IMR-90 (cell line): ENCODE measurements around the gene AHNAK. TPM values are rescaled to one million over a fixed set of nuclear protein-coding genes. Genes with fewer than 3 reads are reported as not detected.

Source experiments
- ATAC-seq: fragments of 200-7000 bp; cut with Tn5 transposase; 2 replicates; pipeline ENCODE4 v1.9.1; 2020; ENCODE audit warnings: low read depth, mild to moderate bottlenecking, moderate library complexity
- BruUV-seq: library from RNA; stranded (reverse); fragments of 400-500 nt; replicated peaks from 2 replicates; lab custom pipeline; 2021; lab: Mats Ljungman, UMichigan
- CTCF ChIA-PET: fragments of 300-600 bp; formaldehyde crosslinking; extraction: SDS; loops from one replicate; lab custom pipeline; 2021; ENCODE audit warnings: antibody characterized with exemption; lab: Yijun Ruan, JAX
- POLR2A ChIA-PET: fragments of 300-600 bp; sonication (Branson Sonifier 250); formaldehyde crosslinking; loops from one replicate; lab custom pipeline; 2022; ENCODE audit warnings: antibody characterized with exemption; ENCODE audit not compliant: unreplicated experiment; lab: Charles Lee
- DNase-seq: peaks from one replicate; pipeline ENCODE4 v3.0.0; 2013
- H2AFZ ChIP-seq: replicated peaks from 2 replicates; pipeline ENCODE3; 2013; ENCODE audit warnings: low read length, mild to moderate bottlenecking; ENCODE audit not compliant: poor library complexity
- H2AK5ac ChIP-seq: 2 replicates; pipeline ENCODE4 v1.6.1; 2013; ENCODE audit warnings: low read depth, low read length, inconsistent platforms
- H2AK9ac ChIP-seq: replicated peaks from 2 replicates; pipeline ENCODE3; 2013; ENCODE audit warnings: mild to moderate bottlenecking, low read depth, low read length, moderate library complexity; ENCODE audit not compliant: poor library complexity
- H2BK120ac ChIP-seq: 2 replicates; pipeline ENCODE4 v1.6.1; 2013; ENCODE audit warnings: low read depth, low read length, inconsistent platforms
- H2BK15ac ChIP-seq: 3 replicates; pipeline ENCODE4 v1.6.1; 2013; ENCODE audit warnings: low read depth, low read length, inconsistent platforms
- H2BK20ac ChIP-seq: 2 replicates; pipeline ENCODE4 v1.6.1; 2013; ENCODE audit warnings: low read depth, mild to moderate bottlenecking, inconsistent platforms, low read length, moderate library complexity
- H2BK5ac ChIP-seq: 2 replicates; pipeline ENCODE4 v1.6.1; 2013; ENCODE audit warnings: mild to moderate bottlenecking, low read depth, low read length, inconsistent platforms; ENCODE audit not compliant: poor library complexity, severe bottlenecking
- H3K14ac ChIP-seq: replicated peaks from 2 replicates; pipeline ENCODE4 v1.6.1; 2013; ENCODE audit warnings: low read depth, low read length, inconsistent platforms
- H3K18ac ChIP-seq: 2 replicates; pipeline ENCODE4 v1.6.1; 2013; ENCODE audit warnings: low read depth, low read length, control low read depth
- H3K23ac ChIP-seq: 2 replicates; pipeline ENCODE4 v1.6.1; 2013; ENCODE audit warnings: low read depth, low read length, inconsistent platforms
- H3K27ac ChIP-seq: 2 replicates; pipeline ENCODE4 v1.5.1; 2013; ENCODE audit warnings: mild to moderate bottlenecking, control low read depth, low read length; ENCODE audit not compliant: insufficient read depth
- H3K27me3 ChIP-seq: 2 replicates; pipeline ENCODE4 v1.6.1; 2013; ENCODE audit warnings: low read length; ENCODE audit not compliant: control insufficient read depth, insufficient read depth
- H3K36me3 ChIP-seq: 2 replicates; pipeline ENCODE4 v1.6.1; 2013; ENCODE audit warnings: low read length, mixed read lengths; ENCODE audit not compliant: control insufficient read depth, insufficient read depth
- H3K4ac ChIP-seq: 2 replicates; pipeline ENCODE4 v1.6.1; 2013; ENCODE audit warnings: low read depth, low read length, inconsistent platforms
- H3K4me1 ChIP-seq: 2 replicates; pipeline ENCODE4 v1.6.1; 2013; ENCODE audit warnings: low read length, mixed read lengths; ENCODE audit not compliant: control insufficient read depth, insufficient read depth
- H3K4me2 ChIP-seq: 2 replicates; pipeline ENCODE4 v1.6.1; 2013; ENCODE audit warnings: low read depth, mild to moderate bottlenecking, control low read depth, low read length, moderate library complexity
- H3K4me3 ChIP-seq: 2 replicates; pipeline ENCODE4 v1.5.1; 2013; ENCODE audit warnings: low read depth, mild to moderate bottlenecking, control low read depth, low read length, moderate library complexity; ENCODE audit not compliant: insufficient read depth
- H3K56ac ChIP-seq: 2 replicates; pipeline ENCODE4 v1.6.1; 2013; ENCODE audit warnings: low read length, inconsistent platforms; ENCODE audit not compliant: insufficient read depth; ENCODE audit errors: extremely low read depth
- H3K79me1 ChIP-seq, 2 experiments: 2 replicates each; pipeline ENCODE4 v1.6.1; 2013; ENCODE audit warnings: low read length in 2 of 2, inconsistent platforms in 1 of 2, low read depth in 1 of 2
- H3K9ac ChIP-seq: 2 replicates; pipeline ENCODE4 v1.6.1; 2013; ENCODE audit warnings: low read depth, low read length, control low read depth
- H3K9me1 ChIP-seq: 2 replicates; pipeline ENCODE4 v1.6.1; 2013; ENCODE audit warnings: low read length, inconsistent platforms; ENCODE audit not compliant: insufficient read depth
- H3K9me3 ChIP-seq: 2 replicates; pipeline ENCODE4 v1.6.1; 2013; ENCODE audit warnings: low read length; ENCODE audit not compliant: control insufficient read depth, insufficient read depth
- H4K20me1 ChIP-seq: 2 replicates; pipeline ENCODE4 v1.6.1; 2013; ENCODE audit warnings: low read length, inconsistent platforms; ENCODE audit not compliant: insufficient read depth
- H4K5ac ChIP-seq: 2 replicates; pipeline ENCODE4 v1.6.1; 2013; ENCODE audit warnings: mild to moderate bottlenecking, low read depth, low read length, control low read depth
- H4K8ac ChIP-seq, 2 experiments: 2 replicates each; pipeline ENCODE4 v1.6.1; 2013; ENCODE audit warnings: low read depth in 2 of 2, low read length in 2 of 2, control low read depth in 1 of 2, inconsistent platforms in 1 of 2
- H4K91ac ChIP-seq: 2 replicates; pipeline ENCODE4 v1.6.1; 2013; ENCODE audit warnings: low read depth, low read length, inconsistent platforms; ENCODE audit not compliant: insufficient read depth
- CEBPB ChIP-seq: IDR thresholded peaks from 2 replicates; pipeline ENCODE4 v1.6.1; 2012; ENCODE audit warnings: low read depth, low read length, improper control_type of control experiment
- CHD1 ChIP-seq: IDR thresholded peaks from 2 replicates; pipeline ENCODE4 v1.6.1; 2012; ENCODE audit warnings: low read depth, low read length, improper control_type of control experiment
- ELK1 ChIP-seq: fragments of 150-350 bp; IDR thresholded peaks from 2 replicates; pipeline ENCODE4 v1.6.1; 2016; ENCODE audit warnings: low read depth, mild to moderate bottlenecking, low read length, moderate library complexity, borderline replicate concordance
- FOS ChIP-seq: fragments of 150-350 bp; IDR thresholded peaks from 2 replicates; pipeline ENCODE4 v1.6.1; 2016; ENCODE audit warnings: low read depth, low read length
- MAFK ChIP-seq: IDR thresholded peaks from 2 replicates; pipeline ENCODE4 v1.6.1; 2012; ENCODE audit warnings: low read depth, low read length, improper control_type of control experiment
- MAZ ChIP-seq: IDR thresholded peaks from 2 replicates; pipeline ENCODE4 v1.6.1; 2012; ENCODE audit warnings: low read depth, mild to moderate bottlenecking, low read length, improper control_type of control experiment, moderate library complexity, borderline replicate concordance
- MXI1 ChIP-seq: IDR thresholded peaks from 2 replicates; pipeline ENCODE4 v1.6.1; 2012; ENCODE audit warnings: low read depth, mild to moderate bottlenecking, low read length, moderate library complexity, borderline replicate concordance
- NFE2L2 ChIP-seq: fragments of 150-350 bp; IDR thresholded peaks from 2 replicates; pipeline ENCODE4 v1.6.1; 2016; ENCODE audit warnings: low read depth, mild to moderate bottlenecking, low read length
- POLR2A ChIP-seq: IDR thresholded peaks from 2 replicates; pipeline ENCODE4 v1.6.1; 2012; ENCODE audit warnings: mild to moderate bottlenecking, low read depth, low read length
- RAD21 ChIP-seq: IDR thresholded peaks from 2 replicates; pipeline ENCODE4 v1.6.1; 2012; ENCODE audit warnings: low read length, improper control_type of control experiment
- RCOR1 ChIP-seq: IDR thresholded peaks from 2 replicates; pipeline ENCODE4 v1.6.1; 2012; ENCODE audit warnings: mild to moderate bottlenecking, low read length, improper control_type of control experiment; ENCODE audit not compliant: insufficient replicate concordance
- RFX5 ChIP-seq: IDR thresholded peaks from 2 replicates; pipeline ENCODE4 v1.8.0; 2012; ENCODE audit warnings: low read depth, mild to moderate bottlenecking, low read length, moderate library complexity
- SMC3 ChIP-seq: fragments of 150-350 bp; IDR thresholded peaks from 2 replicates; pipeline ENCODE4 v1.6.1; 2016; ENCODE audit warnings: low read depth, mild to moderate bottlenecking, antibody characterized with exemption, low read length, moderate library complexity
- USF2 ChIP-seq: fragments of 150-350 bp; IDR thresholded peaks from 2 replicates; pipeline ENCODE4 v1.6.1; 2017; ENCODE audit warnings: mild to moderate bottlenecking, antibody characterized with exemption, low read length, low read depth
- WGBS, 2 experiments: methylation state at CpG; one replicate each; pipeline versions ENCODE4 v1.1.5 to v1.1.7; 2013; ENCODE audit warnings: missing lambda C conversion rate in 2 of 2; ENCODE audit not compliant: insufficient read length in 1 of 2; ENCODE audit errors: extremely low coverage in 2 of 2; 5-methylcytosine and 5-hydroxymethylcytosine counted together
- dilution Hi-C: fragments of 300-500 bp; cut with HindIII; formaldehyde crosslinking; loops from one replicate; pipeline ENCODE4 v1.14.3; 2018; ENCODE audit warnings: low sequenced_read_pairs; ENCODE audit not compliant: unreplicated experiment
- in situ Hi-C: fragments of 300-500 bp; cut with MboI; formaldehyde crosslinking; loops from 3 replicates; pipeline ENCODE4 v1.14.3; 2019; ENCODE audit warnings: low sequenced_read_pairs, inconsistent platforms, mixed read lengths
- intact Hi-C: fragments of 100-400 bp; cut with micrococcal nuclease; formaldehyde crosslinking; loops from 2 replicates; pipeline ENCODE4 v1.10.0; 2022
- polyA plus RNA-seq, 3 experiments: library from polyadenylated mRNA; depleted of rRNA; stranded (reverse); fragments of >200 nt; gene quantifications; 2 replicates each; pipeline ENCODE4 v1.2.3, GENCODE V29; 2012; ENCODE audit warnings: low replicate concordance in 1 of 3
- total RNA-seq: library from RNA; depleted of rRNA; stranded (reverse); fragments of >200 nt; gene quantifications from 2 replicates; pipeline ENCODE4 v1.2.3, GENCODE V29; 2012
- TF ChIP-seq, protein P1 (sequence below): conservative IDR thresholded peaks from 2 replicates; pipeline ENCODE4 v1.5.1; 2012; ENCODE audit warnings: mild to moderate bottlenecking, low read depth, low read length, improper control_type of control experiment

AHNAK gene
- total and polyA plus RNA-seq, 2 of the 4 experiments (the other 2 are of a cell fraction) = 95.1 to 695 TPM

GRCh38 chr11:62456630-62457029, 90.0 kb downstream of the AHNAK start:
- Histone ChIP-seq H2BK15ac (no peak overlapping the region), H3K27ac (no peak overlapping the region), H2AK9ac (no peak overlapping the region), H3K27me3 (no peaks in the 10 kb centered on the region), H2AFZ (no peak overlapping the region), H3K79me1 (no peaks in the 10 kb centered on the region), H3K4me2 (no peak overlapping the region), H3K23ac (no peak overlapping the region), H3K4me3 (no peak overlapping the region), H2BK20ac (no peak overlapping the region), H2BK120ac (no peak overlapping the region), H4K5ac (no peak overlapping the region), H2BK5ac (no peak overlapping the region), H3K36me3 (no peaks in the 10 kb centered on the region), H3K14ac (no peak overlapping the region; the same call in 1 of the 2 replicates), H3K4me1 (peaks cover 12% of the 10 kb centered on the region), H3K56ac (no peak overlapping the region), H4K91ac (no peak overlapping the region), H3K9ac (no peak overlapping the region), H3K4ac (no peak overlapping the region), H4K20me1 (no peaks in the 10 kb centered on the region), H4K8ac (no peak overlapping the region), H3K9me3 (peaks cover 2% of the 10 kb centered on the region), H3K9me1 (no peaks in the 10 kb centered on the region), H2AK5ac (no peak overlapping the region), H3K18ac (no peak overlapping the region)
- no TSS peak for BruUV-seq
- DNase-seq (no peak), ATAC-seq (no peak)
- WGBS, 2 experiments = no CpG with 5 or more reads among the region's 4 CpGs
- intact Hi-C loops (no loop called here), in situ Hi-C loops (no loop called here), dilution Hi-C loops (no loop called here)
- ChIA-PET POLR2A (no interaction called here), CTCF (no interaction called here)
- no peak for TF ChIP-seq SMC3
- no peak for TF ChIP-seq ELK1
- no peak for TF ChIP-seq CHD1
- TF ChIP-seq RAD21 = no peak
- TF ChIP-seq RCOR1 = no peak
- no peak for TF ChIP-seq MAFK
- no peak for TF ChIP-seq MAZ
- TF ChIP-seq, protein P1, sequence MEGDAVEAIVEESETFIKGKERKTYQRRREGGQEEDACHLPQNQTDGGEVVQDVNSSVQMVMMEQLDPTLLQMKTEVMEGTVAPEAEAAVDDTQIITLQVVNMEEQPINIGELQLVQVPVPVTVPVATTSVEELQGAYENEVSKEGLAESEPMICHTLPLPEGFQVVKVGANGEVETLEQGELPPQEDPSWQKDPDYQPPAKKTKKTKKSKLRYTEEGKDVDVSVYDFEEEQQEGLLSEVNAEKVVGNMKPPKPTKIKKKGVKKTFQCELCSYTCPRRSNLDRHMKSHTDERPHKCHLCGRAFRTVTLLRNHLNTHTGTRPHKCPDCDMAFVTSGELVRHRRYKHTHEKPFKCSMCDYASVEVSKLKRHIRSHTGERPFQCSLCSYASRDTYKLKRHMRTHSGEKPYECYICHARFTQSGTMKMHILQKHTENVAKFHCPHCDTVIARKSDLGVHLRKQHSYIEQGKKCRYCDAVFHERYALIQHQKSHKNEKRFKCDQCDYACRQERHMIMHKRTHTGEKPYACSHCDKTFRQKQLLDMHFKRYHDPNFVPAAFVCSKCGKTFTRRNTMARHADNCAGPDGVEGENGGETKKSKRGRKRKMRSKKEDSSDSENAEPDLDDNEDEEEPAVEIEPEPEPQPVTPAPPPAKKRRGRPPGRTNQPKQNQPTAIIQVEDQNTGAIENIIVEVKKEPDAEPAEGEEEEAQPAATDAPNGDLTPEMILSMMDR = no peak
- TF ChIP-seq USF2 = no peak
- TF ChIP-seq RFX5 = no peak
- TF ChIP-seq FOS = no peak
- no peak for TF ChIP-seq NFE2L2
- TF ChIP-seq POLR2A = no peak
- TF ChIP-seq CEBPB = no peak
- no peak for TF ChIP-seq MXI1
